ENCODE measurements around the gene MAP3K20.
"Not testable (repeated sequence)": the region's sequence is repeated elsewhere in the genome, so short reads cannot be mapped to it uniquely, and the experiment has no call there.

The MAP3K20 gene

DNA sequence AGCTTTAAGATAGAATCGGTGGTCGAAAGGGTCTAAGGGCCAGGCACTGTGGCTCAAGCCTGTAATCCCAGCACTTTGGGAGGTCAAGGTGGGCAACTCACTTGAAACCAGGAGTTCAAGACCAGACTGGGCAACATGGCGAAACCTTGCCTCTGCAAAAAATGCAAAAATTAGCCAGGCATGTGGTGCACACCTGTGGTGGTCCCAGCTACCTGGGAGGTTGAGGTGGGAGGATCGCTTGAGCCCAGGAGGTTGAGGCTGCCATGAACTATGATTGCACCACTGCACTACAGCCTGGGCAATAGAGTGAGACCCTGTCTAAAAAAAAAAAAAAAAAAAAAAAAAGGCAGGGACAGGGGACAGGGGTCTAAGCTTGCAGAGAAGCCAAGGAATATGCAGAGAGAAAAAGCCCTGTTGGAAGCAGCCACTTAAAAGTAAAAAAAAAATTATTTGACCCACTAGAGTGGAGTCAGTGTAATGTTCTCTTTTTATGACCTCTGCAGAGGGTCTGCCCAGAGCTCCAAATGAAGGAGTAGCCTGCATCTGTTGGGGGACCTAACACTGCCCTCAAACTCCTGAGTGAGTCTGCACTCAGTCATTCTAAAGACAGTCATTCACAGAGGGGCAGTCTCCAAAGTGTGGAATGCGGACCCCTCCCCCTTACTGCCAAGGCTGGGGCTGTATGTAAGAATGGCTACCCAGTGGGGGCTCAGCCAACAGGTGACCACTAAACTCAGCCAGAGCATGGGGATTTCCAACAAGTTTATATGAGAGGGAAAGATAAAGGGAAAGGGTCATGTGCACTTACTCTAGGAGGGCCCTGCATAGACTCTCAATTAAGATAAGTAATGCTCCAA is 160.5 kb downstream of the MAP3K20 start:
- DNase-seq (ENCODE audit: low read depth), result no peak

DNA sequence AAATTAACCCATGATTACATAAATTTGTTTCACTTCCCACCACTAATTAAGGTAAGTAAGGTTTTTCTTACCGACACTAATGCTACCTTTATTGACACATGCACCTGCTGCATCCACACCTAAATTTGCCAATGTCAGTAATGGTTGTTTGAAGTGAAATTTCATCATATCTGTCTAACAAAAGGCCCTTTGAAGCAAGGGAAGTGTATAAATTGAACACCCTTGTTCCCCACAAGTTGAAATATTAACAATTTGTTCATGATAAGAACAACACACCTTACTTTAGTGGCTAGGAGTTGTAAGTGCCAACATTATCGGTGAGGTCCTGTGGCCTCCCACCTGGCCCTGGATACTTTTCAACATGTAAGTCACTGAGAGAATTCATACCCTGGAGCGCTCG is 162.7 kb downstream of the MAP3K20 start:
- no peak for DNase-seq (ENCODE audit: low read depth)

DNA sequence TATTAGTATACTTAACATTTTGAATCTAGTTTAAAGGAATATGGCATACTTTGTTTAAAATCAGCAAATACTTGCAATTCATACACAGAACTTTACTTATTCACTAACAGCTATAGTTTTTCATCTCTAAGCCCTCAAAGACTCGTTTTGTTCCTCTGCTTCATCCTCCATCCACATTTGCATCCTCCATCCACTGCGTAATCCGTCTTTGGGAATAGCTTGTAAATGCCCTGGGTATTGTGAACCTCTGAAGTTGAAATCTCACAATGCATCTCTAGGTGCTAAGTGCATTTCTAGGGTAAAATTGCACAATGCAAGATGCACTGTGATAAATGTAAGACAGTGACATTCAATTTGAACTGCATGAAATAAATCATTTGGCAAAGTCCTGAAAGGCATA is 163.2 kb downstream of the MAP3K20 start:
- no peak for DNase-seq (ENCODE audit: low read depth)

DNA sequence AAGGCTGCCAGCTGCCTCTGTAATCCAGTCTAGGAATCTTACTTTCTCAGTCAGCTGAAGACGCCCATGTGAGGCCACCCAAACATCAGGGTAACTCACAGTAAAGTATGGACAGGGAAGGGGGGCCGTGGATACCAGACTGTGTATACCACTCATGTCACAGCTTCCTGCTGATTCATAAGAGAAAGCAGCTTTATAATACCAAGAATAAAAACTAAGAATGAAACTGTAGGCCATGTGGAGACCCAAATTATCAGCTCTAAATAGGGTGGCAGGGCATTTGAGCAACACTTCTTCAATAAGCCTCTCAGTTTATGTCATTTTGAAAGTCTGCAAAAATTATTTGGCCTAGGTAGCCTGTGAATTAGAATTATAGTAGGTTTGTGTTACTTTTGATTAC is 164.0 kb downstream of the MAP3K20 start:
- DNase-seq (ENCODE audit: low read depth), result no peak

DNA sequence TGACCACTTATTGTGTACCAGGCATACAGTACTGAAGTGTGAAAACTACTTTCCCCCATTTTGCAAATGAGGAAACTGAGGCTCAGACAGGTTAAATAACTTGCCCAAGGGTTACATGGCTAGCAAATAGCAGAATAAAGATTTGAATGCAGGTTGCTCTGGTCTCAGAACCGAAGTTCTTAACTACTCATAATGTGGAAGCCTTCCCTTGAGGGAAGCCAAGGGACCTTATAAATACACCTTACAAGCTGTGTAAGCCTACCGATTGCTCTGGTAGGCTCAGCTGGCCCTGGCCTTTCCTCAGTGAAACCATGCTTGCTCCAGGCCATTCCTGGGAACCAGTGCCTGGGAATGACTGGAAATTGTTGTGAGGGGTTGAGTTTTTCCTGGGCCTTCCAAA is 164.4 kb downstream of the MAP3K20 start:
- DNase-seq (ENCODE audit: low read depth), result no peak

DNA sequence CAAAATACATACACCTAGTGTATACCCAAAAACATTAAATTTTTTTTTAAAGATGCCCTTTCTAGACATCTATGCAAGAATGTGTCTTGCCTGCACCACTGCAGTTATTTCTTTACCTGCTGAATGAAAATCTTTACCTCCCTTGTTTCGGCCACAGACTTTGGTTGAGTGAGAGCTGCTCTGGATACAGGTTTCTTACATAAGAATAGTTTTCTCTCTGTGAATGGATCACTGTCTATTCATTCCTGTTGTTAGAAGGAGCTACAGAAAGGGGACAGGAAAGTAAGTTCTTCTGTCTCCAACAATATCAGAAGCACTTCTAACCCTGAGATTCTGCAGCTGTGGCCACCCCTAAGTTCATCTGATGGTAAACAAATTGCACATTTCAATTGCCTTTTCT is 166.0 kb downstream of the MAP3K20 start:
- DNase-seq (ENCODE audit: low read depth), result no peak

DNA sequence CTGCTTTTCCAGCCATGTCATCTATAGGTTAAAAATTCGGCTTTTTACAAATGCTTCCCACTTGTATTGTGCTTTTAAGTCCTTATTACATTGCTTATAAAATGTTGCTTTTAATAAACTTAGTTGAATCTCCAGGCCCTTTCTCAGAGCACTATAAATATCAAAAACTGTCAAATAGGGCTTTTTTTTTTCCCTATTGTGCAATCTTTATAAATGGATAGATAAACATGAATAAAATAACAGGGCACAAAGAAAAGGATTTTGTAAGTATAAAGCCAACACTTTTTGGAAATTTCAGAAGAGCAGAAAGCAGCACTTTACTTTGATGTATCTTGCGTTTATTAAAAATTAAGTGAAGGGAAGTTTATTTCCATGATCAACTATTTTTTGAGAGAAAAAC is 171.5 kb downstream of the MAP3K20 start:
- DNase-seq (ENCODE audit: low read depth), result no peak

DNA sequence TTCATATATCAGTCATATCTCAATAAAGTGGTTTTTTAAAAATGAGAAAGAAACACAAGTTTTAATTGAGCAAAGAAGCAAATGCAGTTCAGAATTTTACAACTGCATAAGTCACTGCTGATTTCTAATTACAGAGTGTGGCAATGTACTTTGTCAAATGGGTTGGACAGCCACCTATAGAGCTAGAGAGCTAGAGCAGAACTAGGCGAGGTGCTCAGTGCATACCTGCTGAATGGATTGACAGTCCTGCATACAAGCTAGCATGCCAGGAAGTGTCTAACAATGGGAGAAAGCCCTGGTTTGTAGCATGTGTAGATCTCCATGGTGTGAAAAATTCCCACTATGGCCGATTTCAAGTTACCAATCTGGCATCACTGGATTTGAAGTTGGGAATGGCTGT is 172.7 kb downstream of the MAP3K20 start:
- no peak for DNase-seq (ENCODE audit: low read depth)

DNA sequence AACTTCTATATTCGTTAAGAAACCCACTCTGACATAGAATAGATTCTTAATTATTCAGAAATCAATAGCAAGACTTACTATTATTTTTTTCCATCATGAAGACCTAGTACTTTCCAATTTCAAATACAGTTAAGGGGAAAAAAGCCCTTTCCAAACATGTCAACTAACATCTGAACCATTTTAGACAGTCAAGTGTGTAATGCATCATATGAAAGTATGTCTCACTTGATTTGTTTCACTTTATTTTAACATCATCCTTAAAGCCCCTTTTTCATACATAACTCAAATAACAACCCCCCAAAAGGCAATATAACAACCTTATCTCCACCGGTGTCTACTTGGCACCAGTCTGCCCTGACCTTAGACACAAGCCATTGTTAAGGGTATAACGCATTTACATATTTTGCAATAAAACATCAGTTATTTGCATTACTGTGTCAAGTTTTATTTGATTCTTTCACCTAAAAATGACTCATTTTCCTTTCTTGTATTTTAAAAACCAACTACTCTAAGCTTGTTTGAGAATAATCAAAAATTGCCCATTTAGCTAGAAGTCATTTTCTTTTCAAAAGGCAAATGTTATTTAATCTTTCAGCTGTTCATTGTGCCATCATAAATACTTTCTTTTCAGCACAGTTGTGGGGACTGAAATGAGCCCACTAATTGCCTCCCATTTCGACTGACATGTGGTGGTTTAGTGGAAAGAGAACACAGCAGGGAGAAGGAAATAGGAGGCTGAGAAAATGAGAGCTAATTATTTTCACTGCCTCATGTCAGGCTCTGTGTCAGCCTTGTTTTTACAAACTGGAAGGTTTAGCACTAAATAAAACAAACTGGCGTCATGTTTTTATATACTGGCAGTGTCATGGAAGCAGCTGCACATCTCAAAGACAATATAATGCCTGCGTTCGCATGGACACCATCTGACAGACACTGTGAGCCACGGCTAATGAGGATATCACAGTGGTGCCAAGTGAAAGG is 174.3 kb downstream of the MAP3K20 start:
- DNase-seq (ENCODE audit: low read depth), result no peak

DNA sequence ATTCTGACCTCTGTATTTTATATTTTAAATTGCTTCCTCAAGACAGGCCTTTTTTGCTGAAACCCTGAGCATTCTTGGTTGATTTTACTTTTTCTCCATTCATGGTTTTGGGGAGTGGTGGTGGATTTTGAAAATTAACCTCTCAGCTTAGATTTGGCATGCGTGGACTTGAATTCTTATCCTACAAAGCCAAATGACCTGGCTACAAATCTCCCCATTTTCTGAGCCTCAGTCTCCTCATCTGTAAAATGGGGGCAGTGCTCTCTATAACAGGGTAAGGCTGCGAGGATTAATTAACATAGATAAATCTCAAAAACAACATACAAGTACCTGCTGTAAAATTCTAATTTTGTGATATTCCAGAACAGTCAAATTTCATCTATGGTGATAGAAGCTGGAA is 175.6 kb downstream of the MAP3K20 start:
- no peak for DNase-seq (ENCODE audit: low read depth)

DNA sequence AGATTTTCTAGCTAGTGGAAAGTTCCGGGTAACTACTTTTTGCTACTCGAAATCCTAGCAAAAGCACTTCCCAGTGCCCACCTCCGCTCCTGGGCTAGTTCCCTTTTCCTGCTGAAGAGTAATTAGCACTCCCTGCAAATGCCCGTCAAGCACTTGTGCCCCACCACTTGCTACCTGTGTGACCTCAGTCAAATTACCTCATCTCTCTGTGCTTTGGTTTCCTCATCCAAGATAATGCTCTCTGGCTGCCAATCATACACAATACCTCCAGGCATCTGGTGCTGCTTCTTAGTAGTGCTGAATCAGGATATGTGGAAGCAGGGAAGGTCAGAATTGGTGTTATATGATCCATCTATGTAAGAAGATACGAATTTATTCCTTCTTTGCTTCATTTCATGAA is 176.9 kb downstream of the MAP3K20 start:
- DNase-seq (ENCODE audit: low read depth), result no peak

DNA sequence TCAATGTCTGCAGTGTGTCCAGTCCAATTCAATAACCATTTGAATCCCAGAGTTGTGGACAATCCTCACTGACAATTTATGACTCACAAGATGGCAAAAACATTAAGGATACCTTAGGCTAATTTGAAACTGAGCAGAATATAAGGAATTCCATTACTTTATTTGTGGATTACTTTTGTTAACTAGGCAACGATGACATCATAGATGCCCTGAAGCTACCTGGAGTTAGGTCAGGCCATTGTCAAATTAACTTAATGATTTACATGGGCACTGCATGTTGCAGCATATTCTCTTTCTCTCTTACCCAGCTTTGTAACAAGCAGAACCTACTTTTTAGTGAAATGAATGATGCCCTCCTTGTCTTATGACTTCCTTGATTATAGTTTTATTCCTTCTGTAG is 179.0 kb downstream of the MAP3K20 start:
- DNase-seq (ENCODE audit: low read depth), result no peak

DNA sequence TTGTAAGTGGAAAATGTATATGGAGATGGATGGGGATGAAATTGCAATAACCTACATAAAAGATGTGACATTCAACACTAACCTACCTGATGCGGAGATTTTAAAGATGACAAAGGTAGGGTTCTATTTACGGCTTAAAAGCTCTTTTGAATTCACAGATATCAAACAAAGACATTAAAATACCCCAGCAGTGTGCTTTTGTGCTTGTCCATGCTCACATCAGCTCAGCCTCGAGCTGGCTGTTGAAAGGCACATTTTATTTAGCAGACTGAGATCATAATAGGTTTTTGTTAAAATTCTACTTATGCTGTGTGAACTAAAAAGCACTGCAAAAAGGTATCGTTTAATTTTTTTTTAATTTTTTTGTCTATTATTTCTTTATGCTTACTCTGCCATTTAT is 183.1 kb downstream of the MAP3K20 start:
- no peak for DNase-seq (ENCODE audit: low read depth)

DNA sequence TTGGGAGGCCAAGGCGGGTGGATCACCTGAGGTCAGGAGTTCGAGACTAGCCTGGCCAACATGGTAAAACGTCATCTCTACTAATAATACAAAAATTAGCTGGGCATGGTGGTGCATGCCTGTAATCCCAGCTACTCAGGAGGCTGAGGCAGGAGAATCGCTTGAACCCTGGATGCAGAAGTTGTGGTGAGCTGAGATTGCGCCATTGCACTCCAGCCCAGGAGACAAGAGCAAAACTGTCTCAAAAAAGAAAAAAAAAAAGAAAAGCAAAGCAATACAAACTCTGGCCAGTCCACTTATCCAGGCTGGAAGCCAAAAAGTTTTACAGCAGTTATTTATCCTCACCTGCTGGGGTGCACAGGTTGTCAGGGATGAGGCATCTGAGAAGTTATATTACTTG is 186.7 kb downstream of the MAP3K20 start:
- not testable (repeated sequence) for DNase-seq (ENCODE audit: low read depth)

DNA sequence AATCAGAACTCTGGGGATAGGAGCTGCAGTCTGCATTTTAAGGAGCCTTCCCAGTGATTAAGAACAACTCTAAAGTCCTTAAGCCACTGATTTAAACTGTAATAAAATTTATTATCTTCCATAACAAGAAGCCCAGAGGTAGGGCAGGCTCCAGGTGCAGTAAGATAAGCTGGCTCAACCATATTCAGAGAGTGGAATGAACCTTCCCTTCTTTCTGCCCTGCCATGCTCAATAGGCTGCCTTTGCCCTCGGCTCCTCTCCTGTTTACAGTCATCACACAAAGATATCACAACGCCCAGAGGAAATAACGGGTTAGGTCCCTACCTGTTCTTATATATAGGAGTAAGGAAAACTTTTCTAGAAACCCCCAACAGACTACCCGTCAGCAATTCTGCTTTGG is 188.5 kb downstream of the MAP3K20 start:
- no peak for DNase-seq (ENCODE audit: low read depth)

DNA sequence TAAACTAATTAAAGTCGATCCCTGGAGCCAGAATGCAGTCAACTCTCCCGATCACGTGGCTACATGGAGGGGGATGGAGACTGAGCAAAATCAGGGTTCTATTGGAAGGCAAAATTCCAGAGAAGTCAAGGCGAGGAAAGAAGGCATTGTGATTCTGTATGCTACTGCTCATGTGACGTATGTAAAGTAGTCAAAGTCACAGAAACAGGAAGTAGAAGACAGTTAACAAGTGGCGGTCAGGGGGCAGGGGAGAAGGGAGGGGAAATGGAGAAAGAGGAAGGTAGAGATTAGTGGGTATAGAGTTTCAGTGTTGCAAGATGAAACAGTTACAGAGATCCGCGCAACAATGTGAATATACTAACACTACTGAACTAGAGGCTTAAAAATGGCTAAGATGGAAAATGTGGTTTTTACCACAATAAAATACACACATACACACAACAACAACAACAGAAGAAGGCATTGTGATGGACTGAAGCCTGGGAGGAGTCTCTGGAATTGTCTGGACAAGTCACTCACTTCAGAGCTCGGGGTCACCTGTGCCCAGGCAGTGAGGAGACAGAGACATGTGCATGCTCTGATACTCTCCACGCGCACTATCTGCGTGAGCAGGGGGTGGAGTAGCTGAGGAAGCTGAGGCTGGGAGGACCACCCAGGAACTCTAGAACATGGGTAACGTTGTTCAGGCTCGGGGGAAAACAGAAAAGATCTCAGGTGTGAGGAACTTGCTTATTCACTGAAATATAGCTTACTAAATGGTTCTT is 189.1 kb downstream of the MAP3K20 start:
- DNase-seq (ENCODE audit: low read depth), result no peak

DNA sequence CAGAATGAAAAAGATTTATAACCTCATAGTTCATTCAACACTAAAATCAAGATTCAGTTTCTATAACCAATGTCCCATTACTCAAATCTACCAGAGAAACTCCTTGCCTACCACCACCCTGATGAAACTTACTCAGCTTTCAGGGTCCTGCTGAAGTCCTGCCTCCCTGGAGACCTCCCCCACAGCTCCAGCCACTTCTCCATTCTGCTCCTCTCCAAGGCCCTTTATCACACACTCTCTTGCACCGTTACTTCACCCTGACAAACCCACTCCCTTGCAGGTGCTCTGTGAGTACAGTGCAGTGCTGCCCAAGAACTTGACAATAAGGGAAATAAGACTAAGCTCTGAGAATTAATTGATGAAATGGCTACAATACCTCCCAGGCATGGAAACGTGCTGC is 195.5 kb downstream of the MAP3K20 start:
- DNase-seq (ENCODE audit: low read depth), result no peak

DNA sequence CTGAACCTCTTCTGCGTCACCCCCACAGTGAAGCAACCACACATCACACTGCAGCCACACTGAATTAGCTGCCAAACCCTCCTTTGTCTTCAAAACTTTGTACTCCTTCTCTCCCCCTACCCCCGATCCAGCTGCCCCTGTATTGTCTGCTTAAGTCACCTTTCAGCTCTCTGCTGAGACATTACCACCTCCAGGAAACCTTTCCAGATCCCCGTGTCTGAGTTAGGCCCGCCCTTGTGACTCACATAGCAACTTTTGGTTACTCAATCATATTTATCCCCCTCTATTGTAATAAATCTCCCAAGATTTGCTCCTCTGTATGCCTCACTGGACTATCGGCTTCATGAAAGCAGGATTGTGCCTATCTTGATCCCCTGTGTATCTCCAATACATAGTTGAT is 196.2 kb downstream of the MAP3K20 start:
- no peak for DNase-seq (ENCODE audit: low read depth)

DNA sequence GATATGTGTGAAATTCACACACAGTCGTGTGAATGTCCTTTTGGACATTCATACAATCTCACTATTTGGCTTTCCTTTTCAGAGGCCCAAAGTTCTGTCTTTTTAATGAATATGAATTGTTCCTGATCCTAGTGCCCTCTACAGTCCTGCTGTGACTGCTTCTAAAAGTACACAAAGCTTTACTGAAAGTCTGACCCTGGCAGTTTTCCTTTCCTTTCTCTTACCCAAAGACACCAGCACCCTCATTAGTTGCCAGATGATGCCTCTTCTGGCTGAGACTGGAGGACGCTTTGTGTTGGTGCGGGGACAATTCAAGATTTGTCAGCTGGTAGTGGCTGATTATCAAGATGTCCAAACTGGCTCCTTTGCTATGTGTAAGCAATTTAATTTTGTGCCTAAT is 197.2 kb downstream of the MAP3K20 start:
- no peak for DNase-seq (ENCODE audit: low read depth)

DNA sequence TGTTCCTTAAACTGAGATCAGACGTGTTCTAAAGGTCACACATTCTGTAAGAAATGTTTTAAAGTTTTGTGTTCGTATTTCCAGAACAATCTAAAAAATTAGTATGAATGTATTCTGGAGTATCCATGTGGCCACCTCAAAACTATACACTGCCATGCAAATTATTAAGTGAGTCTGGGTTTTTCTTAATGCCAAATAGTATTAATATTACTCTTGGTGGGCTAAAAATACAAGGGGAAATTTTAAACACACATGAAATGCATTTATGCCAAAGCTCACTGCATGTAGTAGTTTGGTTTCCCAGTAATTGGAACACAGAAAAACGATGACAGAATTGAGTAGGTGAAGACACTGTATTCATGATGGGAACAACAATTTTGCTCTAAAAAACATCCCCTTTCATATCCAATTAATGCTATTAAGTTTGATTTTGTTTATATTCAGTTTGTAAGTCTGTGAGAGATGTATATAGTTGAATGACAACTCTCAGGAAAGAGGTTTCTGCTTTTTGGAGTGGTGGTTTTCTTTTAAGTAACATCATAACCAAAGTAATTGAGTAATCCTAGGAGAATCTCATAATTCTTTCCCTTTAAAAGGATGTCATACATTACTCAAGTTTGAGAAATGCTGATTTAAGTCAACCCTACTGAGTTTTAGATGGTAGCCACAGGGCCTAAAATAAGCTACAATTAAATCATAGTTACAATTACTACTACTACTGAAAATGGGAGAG is 203.3 kb downstream of the MAP3K20 start:
- DNase-seq (ENCODE audit: low read depth), result no peak

DNA sequence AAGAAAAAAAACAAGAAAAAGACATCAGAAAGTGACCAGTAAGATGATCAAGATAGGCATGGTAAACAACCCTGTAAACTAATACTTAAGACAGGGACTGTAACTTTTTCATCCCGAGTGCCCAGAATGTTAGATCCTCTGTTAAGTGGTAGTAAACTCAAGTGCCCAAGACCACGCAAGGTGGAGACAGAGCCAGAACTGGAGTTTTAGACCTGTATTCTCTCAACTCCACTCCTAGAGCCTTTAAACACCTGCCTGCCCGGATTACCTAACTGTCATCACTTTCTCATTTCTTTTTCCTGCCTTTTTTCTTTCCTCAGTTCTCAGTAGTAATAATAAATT is 203.9 kb downstream of the MAP3K20 start:
- DNase-seq (ENCODE audit: low read depth), result no peak

DNA sequence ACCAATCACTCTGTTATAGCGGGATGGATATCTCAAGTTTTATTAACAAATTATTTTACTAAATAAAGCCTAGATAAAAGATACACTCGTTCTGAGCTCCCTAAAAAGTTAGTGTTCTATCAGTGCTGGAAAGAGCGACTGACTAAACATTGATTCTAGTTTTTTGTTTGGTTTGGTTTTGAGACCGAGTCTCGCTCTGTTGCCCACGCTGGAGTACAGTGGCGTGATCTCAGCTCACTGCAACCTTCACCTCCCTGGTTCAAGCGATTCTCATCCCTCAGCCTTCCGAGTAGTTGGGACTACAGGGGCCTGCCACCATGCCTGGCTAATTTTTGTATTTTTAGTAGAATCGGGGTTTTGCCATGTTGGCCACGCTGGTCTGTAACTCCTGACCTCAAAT is 205.2 kb downstream of the MAP3K20 start:
- no peak for DNase-seq (ENCODE audit: low read depth)
